NCI-H146 (cell line): ENCODE data around the gene SMCO2.

Source experiments
- DNase-seq: peaks from one replicate; lab custom pipeline; 2025; lab: John Stamatoyannopoulos, UW

Gene SMCO2

GRCh38 chr12:27551172-27551840, 104.8 kb downstream of the SMCO2 start:
- DNase-seq: no peak
